Natural killer cell (primary cell): ENCODE measurements around the gene SLC35G3. TPM values are rescaled to one million over a fixed set of nuclear protein-coding genes. Genes with fewer than 3 reads are reported as not detected.

Experiments
- ATAC-seq, 3 donors: fragments of 150-1000 bp in 2 of 3; fragments of 200-7000 bp in 1 of 3; cut with Tn5 transposase; 1 replicate in 1 of 3; 2 replicates in 2 of 3; pipeline ENCODE4 v1.10.0; 2021; ENCODE audit warnings: mild to moderate bottlenecking in 2 of 3, moderate library complexity in 2 of 3
- DNase-seq, 2 donors: peaks; one replicate each; pipeline versions ENCODE4 v3.0.0 to v3.0.0-alpha.2; 2013 to 2021; ENCODE audit warnings: mixed read lengths in 1 of 2
- H3K27ac ChIP-seq: one replicate; pipeline ENCODE4 v1.5.1; 2013; ENCODE audit warnings: mild to moderate bottlenecking, low read length
- H3K27me3 ChIP-seq: one replicate; pipeline ENCODE4 v1.6.1; 2013; ENCODE audit warnings: low read length; ENCODE audit not compliant: control insufficient read depth, insufficient read depth
- H3K36me3 ChIP-seq: one replicate; pipeline ENCODE4 v1.6.1; 2013; ENCODE audit warnings: low read length; ENCODE audit not compliant: control insufficient read depth, insufficient read depth
- H3K4me1 ChIP-seq: one replicate; pipeline ENCODE4 v1.6.1; 2013; ENCODE audit warnings: low read length; ENCODE audit not compliant: control insufficient read depth, insufficient read depth
- H3K4me3 ChIP-seq: one replicate; pipeline ENCODE4 v1.5.1; 2013; ENCODE audit warnings: low read length
- H3K9me3 ChIP-seq: one replicate; pipeline ENCODE4 v1.6.1; 2013; ENCODE audit warnings: low read length; ENCODE audit not compliant: control insufficient read depth, insufficient read depth
- H3K27ac Mint-ChIP-seq, 2 donors: one replicate each; pipeline ENCODE4 v1.8.0; 2022; ENCODE audit warnings: mild to moderate bottlenecking in 2 of 2, mixed read lengths in 2 of 2, moderate library complexity in 1 of 2
- H3K27me3 Mint-ChIP-seq, 2 donors: one replicate each; pipeline ENCODE4 v1.8.0; 2022; ENCODE audit warnings: low read depth in 2 of 2, mixed read lengths in 2 of 2
- H3K36me3 Mint-ChIP-seq: one replicate; pipeline ENCODE4 v1.8.0; 2022; ENCODE audit warnings: mixed read lengths
- H3K4me1 Mint-ChIP-seq, 2 donors: one replicate each; pipeline ENCODE4 v1.8.0; 2022; ENCODE audit warnings: mixed read lengths in 2 of 2
- H3K4me3 Mint-ChIP-seq: one replicate; pipeline ENCODE4 v1.8.0; 2022; ENCODE audit warnings: mild to moderate bottlenecking, moderate library complexity, mixed read lengths
- H3K9me3 Mint-ChIP-seq, 2 donors: one replicate each; pipeline ENCODE4 v1.8.0; 2022; ENCODE audit warnings: mixed read lengths in 2 of 2
- WGBS: methylation state at CpG from one replicate; pipeline ENCODE4 v1.1.7; 2013; ENCODE audit warnings: missing lambda C conversion rate; ENCODE audit not compliant: insufficient coverage; 5-methylcytosine and 5-hydroxymethylcytosine counted together
- intact Hi-C: fragments of 100-400 bp; cut with micrococcal nuclease; formaldehyde crosslinking; loops from one replicate; pipeline ENCODE4 v1.14.2; 2022
- total RNA-seq, 4 donors: library from RNA; stranded (reverse); fragments of 120-200 nt in 1 of 4; gene quantifications; one replicate each; pipeline versions ENCODE4 v1.2.3 to v1.2.4, GENCODE V29; 2013 to 2022
- TF ChIP-seq, protein P1 (sequence below): fragments of 200-600 bp; IDR thresholded peaks from one replicate; pipeline ENCODE4 v1.8.0; 2022; ENCODE audit warnings: antibody characterized with exemption

Gene SLC35G3
- total RNA-seq, 3 donors from 2014 or later (not counting 1 experiment from before 2014, with no cell fraction given), result not detected

DNA sequence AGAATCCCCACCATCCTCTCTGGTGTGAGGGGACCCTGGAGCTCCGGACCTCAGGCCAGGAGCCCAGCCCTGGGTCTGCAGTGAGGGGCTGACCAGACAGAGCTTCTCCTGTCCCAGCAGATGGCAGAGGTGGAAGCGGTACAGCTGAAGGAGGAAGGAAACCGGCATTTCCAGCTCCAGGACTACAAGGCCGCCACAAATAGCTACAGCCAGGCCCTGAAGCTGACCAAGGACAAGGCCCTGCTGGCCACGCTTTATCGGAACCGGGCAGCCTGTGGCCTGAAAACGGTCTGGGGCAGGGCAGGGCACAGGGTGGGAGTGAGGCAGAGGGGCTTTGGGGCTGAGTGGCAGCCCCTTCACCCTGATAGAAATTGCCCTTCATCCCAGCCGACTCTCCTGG is 46.0 kb downstream of the SLC35G3 start:
- Mint-ChIP-seq H3K27me3 (no peaks in the 10 kb centered on the region), H3K9me3 (no peaks in the 10 kb centered on the region), H3K36me3 (no peaks in the 10 kb centered on the region), H3K4me1 (no peaks in the 10 kb centered on the region), H3K27ac (no peak overlapping the region), H3K4me3 (no peak overlapping the region)
- Histone ChIP-seq H3K27ac (no peak overlapping the region), H3K4me3 (no peak overlapping the region), H3K4me1 (no peaks in the 10 kb centered on the region), H3K9me3 (no peaks in the 10 kb centered on the region), H3K36me3 (no peaks in the 10 kb centered on the region), H3K27me3 (no peaks in the 10 kb centered on the region)
- intact Hi-C loops, result no loop called here
- DNase-seq (no peak), ATAC-seq (no peak)
- TF ChIP-seq, protein P1, sequence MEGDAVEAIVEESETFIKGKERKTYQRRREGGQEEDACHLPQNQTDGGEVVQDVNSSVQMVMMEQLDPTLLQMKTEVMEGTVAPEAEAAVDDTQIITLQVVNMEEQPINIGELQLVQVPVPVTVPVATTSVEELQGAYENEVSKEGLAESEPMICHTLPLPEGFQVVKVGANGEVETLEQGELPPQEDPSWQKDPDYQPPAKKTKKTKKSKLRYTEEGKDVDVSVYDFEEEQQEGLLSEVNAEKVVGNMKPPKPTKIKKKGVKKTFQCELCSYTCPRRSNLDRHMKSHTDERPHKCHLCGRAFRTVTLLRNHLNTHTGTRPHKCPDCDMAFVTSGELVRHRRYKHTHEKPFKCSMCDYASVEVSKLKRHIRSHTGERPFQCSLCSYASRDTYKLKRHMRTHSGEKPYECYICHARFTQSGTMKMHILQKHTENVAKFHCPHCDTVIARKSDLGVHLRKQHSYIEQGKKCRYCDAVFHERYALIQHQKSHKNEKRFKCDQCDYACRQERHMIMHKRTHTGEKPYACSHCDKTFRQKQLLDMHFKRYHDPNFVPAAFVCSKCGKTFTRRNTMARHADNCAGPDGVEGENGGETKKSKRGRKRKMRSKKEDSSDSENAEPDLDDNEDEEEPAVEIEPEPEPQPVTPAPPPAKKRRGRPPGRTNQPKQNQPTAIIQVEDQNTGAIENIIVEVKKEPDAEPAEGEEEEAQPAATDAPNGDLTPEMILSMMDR, result no peak
- 86% methylated on average over 9 of the region's 9 CpGs for WGBS

DNA sequence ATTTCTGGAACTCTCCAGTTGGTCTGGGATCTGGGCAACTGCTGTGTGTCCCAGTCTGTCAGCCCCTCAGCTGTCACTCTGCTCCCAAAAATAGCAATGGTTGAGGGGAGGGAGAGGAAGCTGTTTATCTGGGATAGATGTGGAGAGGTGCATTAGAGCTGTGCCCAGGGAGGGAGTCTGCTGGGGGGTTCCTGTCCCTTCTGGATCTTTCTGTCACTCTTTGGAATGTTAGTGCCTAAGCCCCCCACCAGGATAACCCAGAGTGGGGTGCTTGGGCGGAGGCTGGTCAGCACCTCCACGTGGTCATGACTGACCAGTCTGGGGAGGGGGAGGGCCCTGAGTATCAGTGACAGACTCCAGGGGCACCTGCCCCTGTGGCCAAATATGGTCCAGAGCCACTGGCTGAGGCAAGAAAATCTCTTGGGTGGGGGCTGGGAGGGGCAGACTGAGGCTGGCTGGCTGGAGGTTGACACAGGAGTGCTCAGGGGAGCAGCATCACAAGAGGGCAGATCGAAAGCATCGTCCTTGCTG is 46.8 kb downstream of the SLC35G3 start, which contains the start of gene UNC45B:
TSS of gene UNC45B (plus strand) at position 443 of the 531 bp plus-strand sequence. CDS start 447 bp downstream, outside the sequence.
- Mint-ChIP-seq H3K4me3 (no peak within 1 kb of the TSS), H3K4me1 (peaks cover under 1 to 1% of the 10 kb centered on the region in 2 donors), H3K27ac (no peak within 1 kb of the TSS), H3K9me3 (no peaks in the 10 kb centered on the region), H3K27me3 (no peaks in the 10 kb centered on the region), H3K36me3 (no peaks in the 10 kb centered on the region)
- Histone ChIP-seq H3K36me3 (no peaks in the 10 kb centered on the region), H3K9me3 (no peaks in the 10 kb centered on the region), H3K4me3 (no peak within 1 kb of the TSS), H3K27me3 (no peaks in the 10 kb centered on the region), H3K4me1 (peaks cover 3% of the 10 kb centered on the region), H3K27ac (no peak within 1 kb of the TSS)
- DNase-seq (no peak), ATAC-seq (no peak)
- intact Hi-C loops, result no loop called here
- 91% methylated on average over 4 of the region's 4 CpGs for WGBS
- TF ChIP-seq, protein P1, result no peak

DNA sequence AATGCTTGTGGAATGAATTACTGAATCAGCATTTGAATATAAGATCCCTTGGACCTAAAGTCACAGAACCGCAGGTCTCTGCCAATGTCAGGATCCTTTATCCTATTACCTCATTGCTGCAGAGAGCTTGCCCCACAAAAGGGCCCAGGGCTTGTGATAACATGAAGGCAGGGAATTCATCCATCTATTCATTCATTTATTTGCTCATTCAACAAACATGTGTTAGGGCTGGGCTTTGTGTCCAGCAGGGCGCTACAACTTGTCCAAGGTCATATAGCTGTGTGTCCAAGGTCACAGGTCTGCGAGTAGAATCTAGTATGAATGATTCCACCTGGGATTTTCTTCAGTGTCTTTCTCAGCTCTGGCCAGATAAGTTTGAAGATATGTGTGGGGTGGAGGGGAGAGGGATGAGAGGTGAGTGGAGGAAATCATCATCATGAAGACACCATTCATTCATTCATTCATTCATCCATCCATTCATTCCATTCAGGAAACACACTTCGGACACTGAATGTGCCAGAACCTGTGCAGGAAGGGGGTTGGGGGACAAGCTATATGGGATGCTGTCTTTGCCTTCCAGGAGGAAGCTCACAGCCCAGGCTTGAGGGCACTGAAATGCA is 47.9 kb downstream of the SLC35G3 start:
- Mint-ChIP-seq H3K9me3 (no peaks in the 10 kb centered on the region), H3K4me1 (peaks cover 4 to 6% of the 10 kb centered on the region in 2 donors), H3K27me3 (no peaks in the 10 kb centered on the region), H3K4me3 (no peak overlapping the region), H3K36me3 (no peaks in the 10 kb centered on the region), H3K27ac (no peak overlapping the region)
- H3K9me3 ChIP-seq, result no peaks in the 10 kb centered on the region
- 96% methylated on average over 4 of the region's 4 CpGs for WGBS
- no peaks in the 10 kb centered on the region for H3K27me3 ChIP-seq
- H3K27ac ChIP-seq, result no peak overlapping the region
- peaks cover 12% of the 10 kb centered on the region for H3K4me1 ChIP-seq
- H3K36me3 ChIP-seq, result no peaks in the 10 kb centered on the region
- no peak overlapping the region for H3K4me3 ChIP-seq
- DNase-seq (no peak), ATAC-seq (no peak)
- intact Hi-C loops, result no loop called here
- TF ChIP-seq, protein P1, result no peak
